HepG2 (cell line): ENCODE measurements around the gene GPS1. TPM values are rescaled to one million over a fixed set of nuclear protein-coding genes. Genes with fewer than 3 reads are reported as not detected.

Experiments
- FLYWCH1 ChIP-seq: sonication (generic); formaldehyde crosslinking; IDR thresholded peaks from 2 replicates; pipeline ENCODE4 v1.8.1; 2023; ENCODE audit warnings: mild to moderate bottlenecking, missing genetic modification reagents
- KLF6 ChIP-seq: IDR thresholded peaks from 2 replicates; pipeline ENCODE4 v1.8.0; 2016; ENCODE audit warnings: missing biosample characterization, missing genetic modification reagents
- PHB2 ChIP-seq: fragments of 450-650 bp; IDR thresholded peaks from 2 replicates; pipeline ENCODE4 v1.6.1; 2018; ENCODE audit not compliant: partially characterized antibody
- POLR2A ChIP-seq, 2 experiments: IDR thresholded peaks; 2 replicates each; pipeline ENCODE4 v1.6.1; 2011; ENCODE audit warnings: low read depth in 2 of 2, low read length in 2 of 2, mild to moderate bottlenecking in 1 of 2, moderate library complexity in 1 of 2; ENCODE audit not compliant: insufficient read depth in 1 of 2
- RFX3 ChIP-seq: IDR thresholded peaks from 2 replicates; pipeline ENCODE4 v1.6.1; 2016; ENCODE audit warnings: missing biosample characterization, missing genetic modification reagents
- SIN3B ChIP-seq: fragments of 150-350 bp; IDR thresholded peaks from 2 replicates; pipeline ENCODE4 v1.6.1; 2014; ENCODE audit warnings: low read length
- SOX13 ChIP-seq, 3 experiments: fragments of 450-650 bp in 1 of 3; sonication (generic) in 1 of 3; formaldehyde crosslinking in 1 of 3; IDR thresholded peaks in 2 of 3; conservative IDR thresholded peaks in 1 of 3; 2 replicates each; pipeline versions ENCODE4 v1.5.0 to v1.6.1; 2016 to 2020; ENCODE audit warnings: antibody characterized with exemption in 1 of 3, mild to moderate bottlenecking in 1 of 3, missing compliant biosample characterization in 1 of 3, missing genetic modification reagents in 1 of 3, moderate library complexity in 1 of 3
- ZNF530 ChIP-seq: sonication (generic); formaldehyde crosslinking; IDR thresholded peaks from 2 replicates; pipeline ENCODE4 v1.5.0; 2020; ENCODE audit warnings: low read depth, mild to moderate bottlenecking, missing genetic modification reagents
- polyA plus RNA-seq, 8 experiments: library from polyadenylated mRNA; depleted of rRNA in 3 of 8; stranded (reverse) in 7 of 8; unstranded in 1 of 8; fragments of >200 nt; fragmentation: Illumina TruSeq in 4 of 8; extraction: Trizol in 4 of 8; gene quantifications; 2 replicates each; pipeline versions ENCODE4 v1.2.1 to v1.2.3, GENCODE V29; 2011 to 2016; ENCODE audit warnings: low read depth in 4 of 8, missing spikeins in 1 of 8, mixed read lengths in 1 of 8; ENCODE audit not compliant: insufficient read depth in 1 of 8
- total RNA-seq, 5 experiments: library from RNA; depleted of rRNA; stranded (reverse); fragments of >200 nt; fragmentation: Illumina TruSeq; extraction: Trizol; gene quantifications; 2 replicates each; pipeline ENCODE4 v1.2.3, GENCODE V29; 2016; ENCODE audit warnings: low read depth in 1 of 5
- TF ChIP-seq, protein P1 (sequence below): sonication (generic); formaldehyde crosslinking; IDR thresholded peaks from 2 replicates; pipeline ENCODE4 v1.4.0; 2020; ENCODE audit warnings: missing genetic modification reagents, mild to moderate bottlenecking, borderline replicate concordance
- TF ChIP-seq, protein P2 (sequence below), 2 experiments: sonication (generic) in 1 of 2; formaldehyde crosslinking in 1 of 2; IDR thresholded peaks; 2 replicates each; pipeline versions ENCODE4 v1.6.1 to v1.9.0; 2014 to 2022; ENCODE audit warnings: antibody characterized with exemption in 1 of 2, borderline replicate concordance in 1 of 2, inconsistent platforms in 1 of 2, low read depth in 1 of 2, missing genetic modification reagents in 1 of 2
- TF ChIP-seq, protein P3 (sequence below): IDR thresholded peaks from 2 replicates; pipeline ENCODE4 v1.6.1; 2016; ENCODE audit warnings: low read depth, missing genetic modification reagents, missing compliant biosample characterization
- TF ChIP-seq, protein P4 (sequence below): sonication (generic); formaldehyde crosslinking; IDR thresholded peaks from 2 replicates; pipeline ENCODE4 v1.5.0; 2020; ENCODE audit warnings: missing genetic modification reagents

The GPS1 gene
- total and polyA plus RNA-seq, 2 of the 13 experiments (the other 11 are each of a cell fraction or from before 2014, with no cell fraction given), result 124 to 128 TPM

DNA sequence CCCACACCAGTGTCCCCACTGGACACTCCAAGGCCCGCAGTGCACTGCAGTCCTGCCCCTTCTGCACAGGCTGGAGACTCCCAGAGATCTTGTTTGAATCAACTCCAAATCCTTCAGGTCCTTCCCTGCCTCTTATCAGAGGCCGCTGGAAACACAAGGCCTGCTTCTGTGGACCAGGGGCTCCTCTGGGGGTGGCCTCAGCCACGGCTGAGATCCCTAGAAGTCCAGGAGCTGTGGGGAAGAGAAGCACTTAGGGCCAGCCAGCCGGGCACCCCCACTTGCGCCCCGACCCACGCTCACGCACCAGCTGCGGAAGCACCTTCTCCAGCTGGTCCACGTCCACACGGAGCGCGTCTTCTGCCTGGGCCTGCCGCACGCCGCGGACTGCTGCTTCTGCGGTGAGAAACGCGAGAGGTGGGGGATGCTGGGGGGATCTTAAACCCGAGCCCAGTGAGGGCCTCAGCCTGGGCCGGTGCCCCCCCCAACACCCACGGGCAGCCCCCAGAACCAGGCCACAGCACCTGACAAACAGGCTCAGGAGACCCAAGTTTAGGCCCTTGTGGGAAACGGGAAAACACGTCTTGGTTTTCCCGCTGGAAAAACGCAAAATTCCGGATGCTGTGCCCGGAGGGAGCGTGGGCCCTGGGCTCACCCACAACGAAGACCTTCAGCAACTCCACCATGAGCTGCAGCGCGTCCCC lies 32.6 kb upstream of the GPS1 start (continued):
- TF ChIP-seq, protein P1, sequence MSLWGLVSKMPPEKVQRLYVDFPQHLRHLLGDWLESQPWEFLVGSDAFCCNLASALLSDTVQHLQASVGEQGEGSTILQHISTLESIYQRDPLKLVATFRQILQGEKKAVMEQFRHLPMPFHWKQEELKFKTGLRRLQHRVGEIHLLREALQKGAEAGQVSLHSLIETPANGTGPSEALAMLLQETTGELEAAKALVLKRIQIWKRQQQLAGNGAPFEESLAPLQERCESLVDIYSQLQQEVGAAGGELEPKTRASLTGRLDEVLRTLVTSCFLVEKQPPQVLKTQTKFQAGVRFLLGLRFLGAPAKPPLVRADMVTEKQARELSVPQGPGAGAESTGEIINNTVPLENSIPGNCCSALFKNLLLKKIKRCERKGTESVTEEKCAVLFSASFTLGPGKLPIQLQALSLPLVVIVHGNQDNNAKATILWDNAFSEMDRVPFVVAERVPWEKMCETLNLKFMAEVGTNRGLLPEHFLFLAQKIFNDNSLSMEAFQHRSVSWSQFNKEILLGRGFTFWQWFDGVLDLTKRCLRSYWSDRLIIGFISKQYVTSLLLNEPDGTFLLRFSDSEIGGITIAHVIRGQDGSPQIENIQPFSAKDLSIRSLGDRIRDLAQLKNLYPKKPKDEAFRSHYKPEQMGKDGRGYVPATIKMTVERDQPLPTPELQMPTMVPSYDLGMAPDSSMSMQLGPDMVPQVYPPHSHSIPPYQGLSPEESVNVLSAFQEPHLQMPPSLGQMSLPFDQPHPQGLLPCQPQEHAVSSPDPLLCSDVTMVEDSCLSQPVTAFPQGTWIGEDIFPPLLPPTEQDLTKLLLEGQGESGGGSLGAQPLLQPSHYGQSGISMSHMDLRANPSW (CRISPR knock-in tag), result no peak
- TF ChIP-seq, protein P2, sequence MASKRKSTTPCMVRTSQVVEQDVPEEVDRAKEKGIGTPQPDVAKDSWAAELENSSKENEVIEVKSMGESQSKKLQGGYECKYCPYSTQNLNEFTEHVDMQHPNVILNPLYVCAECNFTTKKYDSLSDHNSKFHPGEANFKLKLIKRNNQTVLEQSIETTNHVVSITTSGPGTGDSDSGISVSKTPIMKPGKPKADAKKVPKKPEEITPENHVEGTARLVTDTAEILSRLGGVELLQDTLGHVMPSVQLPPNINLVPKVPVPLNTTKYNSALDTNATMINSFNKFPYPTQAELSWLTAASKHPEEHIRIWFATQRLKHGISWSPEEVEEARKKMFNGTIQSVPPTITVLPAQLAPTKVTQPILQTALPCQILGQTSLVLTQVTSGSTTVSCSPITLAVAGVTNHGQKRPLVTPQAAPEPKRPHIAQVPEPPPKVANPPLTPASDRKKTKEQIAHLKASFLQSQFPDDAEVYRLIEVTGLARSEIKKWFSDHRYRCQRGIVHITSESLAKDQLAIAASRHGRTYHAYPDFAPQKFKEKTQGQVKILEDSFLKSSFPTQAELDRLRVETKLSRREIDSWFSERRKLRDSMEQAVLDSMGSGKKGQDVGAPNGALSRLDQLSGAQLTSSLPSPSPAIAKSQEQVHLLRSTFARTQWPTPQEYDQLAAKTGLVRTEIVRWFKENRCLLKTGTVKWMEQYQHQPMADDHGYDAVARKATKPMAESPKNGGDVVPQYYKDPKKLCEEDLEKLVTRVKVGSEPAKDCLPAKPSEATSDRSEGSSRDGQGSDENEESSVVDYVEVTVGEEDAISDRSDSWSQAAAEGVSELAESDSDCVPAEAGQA (IDR thresholded peaks at IDR 0.05; ENCODE audit: low read depth), result peak; percentile 40; the same call in 1 of the 2 replicates
- TF ChIP-seq, protein P2 (CRISPR knock-in tag; IDR thresholded peaks at IDR 0.05; ENCODE audit: borderline replicate concordance), result no peak
- TF ChIP-seq, protein P3, sequence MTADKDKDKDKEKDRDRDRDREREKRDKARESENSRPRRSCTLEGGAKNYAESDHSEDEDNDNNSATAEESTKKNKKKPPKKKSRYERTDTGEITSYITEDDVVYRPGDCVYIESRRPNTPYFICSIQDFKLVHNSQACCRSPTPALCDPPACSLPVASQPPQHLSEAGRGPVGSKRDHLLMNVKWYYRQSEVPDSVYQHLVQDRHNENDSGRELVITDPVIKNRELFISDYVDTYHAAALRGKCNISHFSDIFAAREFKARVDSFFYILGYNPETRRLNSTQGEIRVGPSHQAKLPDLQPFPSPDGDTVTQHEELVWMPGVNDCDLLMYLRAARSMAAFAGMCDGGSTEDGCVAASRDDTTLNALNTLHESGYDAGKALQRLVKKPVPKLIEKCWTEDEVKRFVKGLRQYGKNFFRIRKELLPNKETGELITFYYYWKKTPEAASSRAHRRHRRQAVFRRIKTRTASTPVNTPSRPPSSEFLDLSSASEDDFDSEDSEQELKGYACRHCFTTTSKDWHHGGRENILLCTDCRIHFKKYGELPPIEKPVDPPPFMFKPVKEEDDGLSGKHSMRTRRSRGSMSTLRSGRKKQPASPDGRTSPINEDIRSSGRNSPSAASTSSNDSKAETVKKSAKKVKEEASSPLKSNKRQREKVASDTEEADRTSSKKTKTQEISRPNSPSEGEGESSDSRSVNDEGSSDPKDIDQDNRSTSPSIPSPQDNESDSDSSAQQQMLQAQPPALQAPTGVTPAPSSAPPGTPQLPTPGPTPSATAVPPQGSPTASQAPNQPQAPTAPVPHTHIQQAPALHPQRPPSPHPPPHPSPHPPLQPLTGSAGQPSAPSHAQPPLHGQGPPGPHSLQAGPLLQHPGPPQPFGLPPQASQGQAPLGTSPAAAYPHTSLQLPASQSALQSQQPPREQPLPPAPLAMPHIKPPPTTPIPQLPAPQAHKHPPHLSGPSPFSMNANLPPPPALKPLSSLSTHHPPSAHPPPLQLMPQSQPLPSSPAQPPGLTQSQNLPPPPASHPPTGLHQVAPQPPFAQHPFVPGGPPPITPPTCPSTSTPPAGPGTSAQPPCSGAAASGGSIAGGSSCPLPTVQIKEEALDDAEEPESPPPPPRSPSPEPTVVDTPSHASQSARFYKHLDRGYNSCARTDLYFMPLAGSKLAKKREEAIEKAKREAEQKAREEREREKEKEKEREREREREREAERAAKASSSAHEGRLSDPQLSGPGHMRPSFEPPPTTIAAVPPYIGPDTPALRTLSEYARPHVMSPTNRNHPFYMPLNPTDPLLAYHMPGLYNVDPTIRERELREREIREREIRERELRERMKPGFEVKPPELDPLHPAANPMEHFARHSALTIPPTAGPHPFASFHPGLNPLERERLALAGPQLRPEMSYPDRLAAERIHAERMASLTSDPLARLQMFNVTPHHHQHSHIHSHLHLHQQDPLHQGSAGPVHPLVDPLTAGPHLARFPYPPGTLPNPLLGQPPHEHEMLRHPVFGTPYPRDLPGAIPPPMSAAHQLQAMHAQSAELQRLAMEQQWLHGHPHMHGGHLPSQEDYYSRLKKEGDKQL (CRISPR knock-in tag), result no peak
- TF ChIP-seq, protein P4, sequence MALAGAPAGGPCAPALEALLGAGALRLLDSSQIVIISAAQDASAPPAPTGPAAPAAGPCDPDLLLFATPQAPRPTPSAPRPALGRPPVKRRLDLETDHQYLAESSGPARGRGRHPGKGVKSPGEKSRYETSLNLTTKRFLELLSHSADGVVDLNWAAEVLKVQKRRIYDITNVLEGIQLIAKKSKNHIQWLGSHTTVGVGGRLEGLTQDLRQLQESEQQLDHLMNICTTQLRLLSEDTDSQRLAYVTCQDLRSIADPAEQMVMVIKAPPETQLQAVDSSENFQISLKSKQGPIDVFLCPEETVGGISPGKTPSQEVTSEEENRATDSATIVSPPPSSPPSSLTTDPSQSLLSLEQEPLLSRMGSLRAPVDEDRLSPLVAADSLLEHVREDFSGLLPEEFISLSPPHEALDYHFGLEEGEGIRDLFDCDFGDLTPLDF (CRISPR knock-in tag), result no peak
- TF ChIP-seq POLR2A (IDR thresholded peaks at IDR 0.05; ENCODE audit: insufficient read depth in 1 of 2, low read depth in 2 of 2, low read length in 2 of 2) (peak in 1 of 2 experiments; percentile 30; a peak in 1 of 4 replicates), PHB2 (no peak), FLYWCH1 (CRISPR knock-in tag) (no peak), ZNF530 (no peak; the same call in 1 of the 2 replicates), KLF6 (CRISPR knock-in tag) (no peak), SIN3B (no peak), RFX3 (CRISPR knock-in tag) (no peak), SOX13 (IDR thresholded peaks at IDR 0.05) (no peak; the same call in 1 of the 2 replicates), SOX13 (CRISPR knock-in tag; conservative IDR thresholded peaks at IDR 0.05 in 1 of 2, IDR thresholded peaks at IDR 0.05 in 1 of 2) (no peak)
